GM21528 (cell line): ENCODE results near the gene NTM.

Experiments used
- ATAC-seq: cut with Tn5 transposase; IDR thresholded peaks from one replicate; pipeline ENCODE4 v1.9.1; 2021; ENCODE audit warnings: mild to moderate bottlenecking, moderate library complexity; ENCODE audit not compliant: unreplicated experiment, low FRiP score

The NTM gene

DNA sequence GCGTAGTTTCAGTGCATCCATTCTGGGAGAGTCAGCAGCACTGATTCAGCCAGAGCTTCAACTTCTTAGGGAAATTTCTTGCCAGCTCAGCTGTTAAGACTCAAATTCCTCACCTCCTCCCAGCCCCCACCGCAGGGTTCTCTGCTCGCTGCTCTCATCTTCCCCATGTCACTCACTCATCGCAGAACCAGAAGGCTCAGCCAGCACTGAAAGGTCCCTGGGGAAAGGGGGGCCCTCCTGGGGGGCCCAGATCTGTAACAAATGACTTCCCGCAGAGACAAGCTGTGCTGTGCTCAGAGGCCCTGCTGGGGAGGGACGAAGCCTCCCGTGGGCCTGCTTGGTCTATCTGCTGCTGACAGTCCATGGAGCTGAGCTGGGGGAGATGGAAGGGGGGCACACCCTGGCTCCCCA, 220.6 kb downstream of the NTM start:
- no peak for ATAC-seq

DNA sequence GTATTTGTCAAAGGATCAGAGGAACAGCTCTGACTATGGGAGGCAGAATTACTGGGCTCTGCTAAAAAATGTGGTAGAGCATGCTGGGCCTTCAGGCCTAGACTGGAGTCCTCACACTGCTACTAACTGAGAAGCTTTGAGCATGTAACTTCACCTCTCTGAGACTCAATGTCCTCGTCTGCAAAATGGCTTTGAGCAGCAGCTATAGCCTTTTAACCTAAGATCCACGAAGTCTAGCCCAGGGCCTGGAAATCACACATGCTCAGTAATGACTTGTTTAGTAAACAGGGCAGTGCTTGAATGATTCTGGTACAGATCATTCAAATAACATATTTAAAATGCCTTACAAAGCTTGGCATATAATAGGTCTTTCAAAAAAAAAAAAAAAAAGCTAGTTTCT, 221.7 kb downstream of the NTM start:
- no peak for ATAC-seq

DNA sequence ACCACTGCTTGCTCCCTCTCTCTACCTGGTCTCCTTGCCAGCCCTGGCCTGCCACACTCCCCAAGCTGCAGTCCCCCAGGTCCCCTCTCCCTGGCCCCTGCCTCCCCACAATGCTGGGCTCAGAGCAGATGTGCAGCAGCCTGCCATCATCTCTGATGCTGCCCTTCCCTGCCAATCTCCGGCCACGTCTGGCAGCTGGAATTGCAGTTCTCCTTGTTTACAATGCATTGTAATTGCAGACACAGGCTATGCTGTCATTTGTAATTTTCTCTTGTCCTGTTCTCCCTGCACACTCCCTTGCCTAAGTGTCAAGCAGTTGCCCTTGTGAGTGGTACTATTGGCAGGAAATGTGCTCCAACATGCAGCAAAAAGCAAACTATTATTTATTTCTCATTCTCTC, 222.3 kb downstream of the NTM start:
- ATAC-seq, result no peak

DNA sequence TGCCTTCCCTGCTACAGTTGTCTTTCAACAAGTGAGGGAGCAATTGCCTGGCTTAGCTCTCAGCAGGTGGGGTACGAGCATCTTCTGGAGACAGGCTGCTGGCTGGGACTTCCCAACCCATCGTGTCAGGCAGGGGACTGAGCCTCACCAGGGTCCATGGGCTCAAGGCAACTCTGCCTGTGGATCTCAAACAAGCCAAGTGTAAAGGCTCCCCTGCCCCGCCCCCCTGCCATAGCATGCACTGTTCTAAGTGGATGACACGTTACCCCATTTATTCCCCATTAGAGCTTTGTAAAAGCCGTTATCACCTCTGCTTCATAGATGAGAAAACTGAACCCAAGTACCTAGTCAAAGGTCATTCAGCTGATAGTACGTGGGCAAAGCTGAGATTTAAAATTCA, 222.9 kb downstream of the NTM start:
- ATAC-seq, result no peak

DNA sequence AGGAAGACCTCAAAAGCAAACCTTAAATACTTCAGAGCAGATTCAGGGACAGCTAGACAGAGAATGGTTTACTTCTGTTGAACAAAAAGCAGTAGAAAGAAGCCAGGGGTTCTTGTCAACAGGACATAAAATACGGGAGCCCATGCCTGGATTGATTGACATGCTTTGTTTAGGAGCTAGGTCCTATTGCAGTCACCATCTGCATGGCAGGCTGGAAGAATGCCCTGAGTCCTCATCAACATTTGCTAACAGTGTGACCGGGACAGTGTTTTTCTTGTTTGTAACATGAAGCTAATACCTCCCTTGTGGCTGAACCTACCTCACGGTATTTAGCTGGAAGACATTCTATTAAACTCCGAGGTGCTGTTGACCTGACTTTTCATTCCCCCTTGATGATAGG, 225.4 kb downstream of the NTM start:
- ATAC-seq, result no peak

DNA sequence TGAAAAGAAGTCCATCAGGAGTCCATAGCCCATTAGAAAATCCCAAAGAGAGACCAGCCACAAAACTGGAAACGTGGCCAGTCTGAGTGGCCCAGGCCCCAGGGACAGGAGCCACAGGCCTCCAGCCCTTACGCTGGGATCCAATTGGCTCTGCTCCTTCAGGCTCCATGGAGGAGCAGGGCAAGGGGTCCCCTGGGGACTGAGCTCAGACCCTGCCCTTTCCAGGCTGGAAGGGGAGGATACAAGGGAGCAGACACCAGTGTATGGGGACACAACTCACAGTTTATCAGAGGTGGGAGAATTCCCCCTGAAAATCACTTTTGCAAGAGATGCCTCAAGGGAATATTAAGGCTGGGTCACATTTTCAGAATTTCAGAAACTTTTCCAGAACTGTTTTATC, 227.5 kb downstream of the NTM start:
- no peak for ATAC-seq

DNA sequence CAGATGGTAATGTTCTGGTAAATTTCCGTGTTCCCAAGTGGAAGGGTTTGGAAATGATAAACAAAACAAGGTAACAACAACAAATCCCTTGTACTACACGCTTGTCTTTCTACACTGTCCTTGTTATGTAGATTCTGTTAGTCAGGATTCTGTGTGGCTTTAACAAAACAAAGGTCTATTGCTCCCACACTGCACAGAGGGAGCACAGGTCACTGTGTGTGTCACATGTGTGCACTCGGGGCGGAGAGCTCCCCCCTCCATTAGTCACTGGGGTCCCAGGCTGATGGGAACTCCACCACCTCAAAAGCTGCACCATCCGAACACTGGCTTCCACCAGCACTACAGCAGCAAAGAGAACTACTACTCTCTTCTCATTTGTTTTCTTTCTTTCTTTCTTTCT, 227.9 kb downstream of the NTM start:
- ATAC-seq, result no peak

DNA sequence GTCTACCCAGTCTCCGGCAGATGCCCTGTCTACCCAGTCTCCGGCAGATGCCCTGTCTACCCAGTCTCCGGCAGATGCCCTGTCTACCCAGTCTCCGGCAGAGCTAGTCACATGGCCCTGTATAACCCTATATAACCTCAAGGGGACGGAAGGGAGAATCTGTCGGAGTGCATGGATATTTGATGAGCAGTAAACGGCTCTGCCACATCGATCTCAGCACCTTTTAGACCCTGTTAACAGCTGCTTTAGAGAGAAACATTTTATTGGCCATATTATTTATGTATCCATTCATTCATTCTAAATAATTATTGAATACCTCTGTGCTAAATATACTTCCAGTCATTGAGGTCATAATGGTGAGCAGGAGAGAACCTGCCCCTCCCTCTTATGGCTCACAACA, 228.9 kb downstream of the NTM start:
- ATAC-seq, result no peak

DNA sequence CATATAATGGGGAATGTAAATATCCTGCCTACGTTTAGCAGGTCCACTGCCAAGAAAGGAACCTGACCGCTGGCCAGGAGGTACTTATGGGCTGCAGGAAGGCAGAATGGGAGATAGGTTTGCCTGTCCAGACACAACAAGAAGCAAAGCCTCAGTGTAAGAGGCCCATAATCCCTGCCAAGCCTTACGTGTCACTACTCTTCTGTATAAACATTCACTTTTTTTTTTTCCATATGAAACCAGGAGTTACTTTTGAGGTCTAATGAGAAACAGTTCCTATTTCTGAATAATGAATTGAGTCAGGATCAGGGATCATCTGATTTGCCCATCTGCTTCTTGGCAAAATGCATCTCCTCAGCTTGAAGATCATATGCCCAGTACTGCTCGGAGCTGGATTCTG, 230.2 kb downstream of the NTM start:
- no peak for ATAC-seq

DNA sequence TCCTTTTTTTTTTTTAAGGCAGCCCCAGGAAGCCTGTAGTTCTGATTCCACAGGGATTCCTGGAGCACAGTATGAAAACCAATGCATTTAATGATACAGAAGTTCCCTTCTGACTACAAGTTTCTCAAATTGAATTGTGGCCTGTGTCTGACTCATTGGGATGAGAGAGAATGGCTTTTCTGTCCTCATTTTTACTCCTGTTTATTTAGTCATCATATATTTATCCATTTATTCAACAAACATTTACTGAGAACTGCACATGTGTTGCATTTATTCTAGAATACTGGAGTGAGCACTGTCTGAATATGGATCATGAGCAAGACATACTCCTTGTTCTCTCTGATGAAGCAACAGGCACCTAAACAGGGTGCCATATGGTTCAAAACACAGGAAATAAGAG, 231.2 kb downstream of the NTM start:
- ATAC-seq, result no peak

DNA sequence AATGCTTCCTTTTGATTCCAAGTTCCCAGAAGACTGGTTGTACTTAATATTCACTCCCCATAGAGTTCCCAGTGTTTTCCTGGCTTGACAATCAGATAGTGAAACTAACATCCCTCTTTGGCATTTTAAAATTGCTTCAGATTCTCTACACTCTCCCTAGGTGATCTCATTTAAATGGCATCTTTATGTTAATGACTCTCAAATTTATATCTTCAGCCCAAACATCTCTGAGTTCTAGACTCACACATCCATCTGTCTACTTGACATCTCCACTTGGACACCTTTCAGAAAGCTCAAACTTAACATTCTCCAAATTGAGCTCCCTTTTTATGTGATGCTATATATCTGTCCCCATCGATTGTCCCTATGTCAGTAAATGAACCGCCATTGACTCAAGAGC, 232.0 kb downstream of the NTM start:
- no peak for ATAC-seq

DNA sequence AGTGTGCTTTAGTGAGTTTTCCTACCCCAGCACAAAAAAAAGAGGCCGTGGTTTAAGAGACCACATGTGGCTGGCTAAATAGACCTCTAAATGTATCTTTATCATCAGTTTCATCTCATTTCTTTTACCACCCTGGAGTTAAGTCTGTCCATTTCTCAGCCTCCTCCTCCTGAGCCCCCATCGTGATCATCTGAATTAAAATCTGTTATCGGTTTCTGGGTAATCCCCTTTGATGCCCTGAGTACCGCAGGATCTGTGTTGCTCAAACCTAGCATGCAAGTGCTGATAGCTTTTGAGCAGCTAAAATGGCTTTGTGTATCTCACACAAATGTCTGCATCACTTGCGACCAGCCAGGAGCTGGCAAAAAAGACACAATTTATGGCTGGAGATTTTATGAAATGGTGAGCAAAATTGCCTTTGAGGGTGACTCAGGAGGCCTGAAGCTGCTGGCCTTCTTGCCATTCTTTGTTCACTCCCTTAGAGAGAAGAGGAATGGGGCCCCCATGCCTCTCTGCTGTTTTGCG, 236.5 kb downstream of the NTM start:
- no peak for ATAC-seq

DNA sequence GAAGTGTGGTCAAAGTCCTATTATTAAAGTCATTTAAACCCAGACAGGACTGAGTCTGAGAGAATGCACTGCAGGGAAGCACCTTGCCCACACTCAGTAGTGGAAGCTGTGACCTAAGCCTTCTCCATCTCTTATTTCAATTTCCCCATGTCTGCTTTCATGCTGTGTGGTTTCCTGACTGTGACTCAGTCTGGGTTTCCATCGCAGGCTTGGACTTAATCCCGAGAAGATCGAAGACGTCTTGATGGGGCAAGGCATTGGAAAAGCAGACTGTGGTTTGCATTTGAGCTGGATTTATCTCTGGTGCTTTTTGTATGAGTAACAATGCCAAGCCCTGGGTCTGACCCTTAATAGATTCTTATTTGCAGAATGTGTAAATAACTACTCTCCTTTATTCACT, 238.9 kb downstream of the NTM start:
- ATAC-seq, result no peak

DNA sequence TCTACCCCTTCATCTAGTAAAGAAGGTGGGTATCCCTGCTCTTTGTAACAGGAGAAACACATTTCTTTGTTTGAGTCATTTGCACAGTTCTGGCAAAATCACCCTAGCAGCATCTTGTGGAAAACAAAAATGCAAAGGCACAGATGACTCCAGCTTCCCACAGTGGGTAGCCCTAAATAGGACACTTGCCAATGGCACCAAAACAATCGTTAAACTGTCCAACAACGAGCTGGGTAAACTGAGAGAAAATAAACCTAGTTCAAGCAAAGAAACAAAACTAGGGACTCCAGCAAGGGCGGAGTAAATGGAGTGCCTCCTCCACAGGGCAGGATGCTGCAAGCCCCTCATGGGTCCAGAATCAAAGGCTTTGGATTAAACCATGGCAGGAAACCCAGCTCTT, 239.5 kb downstream of the NTM start:
- no peak for ATAC-seq

DNA sequence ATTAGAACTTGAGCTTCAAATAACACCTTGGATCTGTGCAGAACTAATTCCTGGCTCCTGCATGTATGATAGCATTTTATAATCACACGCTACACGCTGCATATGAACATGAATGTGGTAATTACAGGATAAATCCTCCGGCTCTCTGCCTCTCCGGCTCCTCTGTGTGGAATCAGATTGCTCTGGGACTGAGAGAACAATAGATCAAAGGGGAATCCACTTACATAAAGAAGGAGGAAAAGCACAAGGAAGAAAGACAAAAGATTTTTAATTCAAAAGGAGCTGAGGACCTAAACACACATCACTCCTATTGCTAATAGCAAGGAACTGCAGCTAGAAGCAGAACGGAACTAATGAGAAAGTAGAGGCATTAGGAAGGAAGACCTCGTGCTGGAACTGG, 240.9 kb downstream of the NTM start:
- ATAC-seq, result no peak

DNA sequence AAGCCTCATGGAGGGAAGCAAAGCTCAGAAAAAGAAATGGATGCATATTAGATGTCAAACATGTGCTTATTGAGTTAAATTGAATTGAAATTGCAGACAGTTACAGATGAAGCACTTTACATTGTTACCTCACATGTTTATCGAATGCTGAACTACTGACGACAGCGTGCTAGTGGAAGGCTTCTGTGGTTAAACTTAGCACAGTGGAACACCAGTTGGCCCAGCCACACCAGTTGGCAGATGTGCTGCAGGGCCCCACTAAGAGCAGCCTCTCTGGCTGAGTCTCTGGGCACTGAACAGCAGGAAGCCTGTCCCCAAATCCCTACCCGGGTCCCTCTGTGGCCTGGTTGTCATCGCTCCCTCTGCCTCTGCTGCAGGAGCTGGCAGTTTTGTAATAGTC, 242.1 kb downstream of the NTM start:
- no peak for ATAC-seq

DNA sequence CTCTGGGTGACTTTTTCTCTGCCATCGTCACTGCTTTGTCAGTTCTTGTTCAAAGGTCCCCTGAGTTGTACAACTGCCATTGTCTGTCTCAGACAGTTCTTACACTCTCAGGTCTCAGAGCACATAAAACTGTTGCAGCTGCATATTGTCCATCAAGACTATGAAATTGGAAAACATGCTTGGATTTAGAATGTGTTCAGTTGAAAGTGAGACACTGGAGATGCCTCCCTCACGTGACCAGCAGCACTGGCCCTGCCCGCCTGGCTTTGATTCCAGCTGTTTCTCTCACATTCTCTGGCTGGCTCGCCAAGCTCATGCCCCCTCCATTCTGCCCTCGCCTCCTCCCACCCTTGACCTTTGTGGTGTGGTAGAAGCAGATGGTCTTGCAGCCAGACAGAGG, 244.2 kb downstream of the NTM start:
- no peak for ATAC-seq

DNA sequence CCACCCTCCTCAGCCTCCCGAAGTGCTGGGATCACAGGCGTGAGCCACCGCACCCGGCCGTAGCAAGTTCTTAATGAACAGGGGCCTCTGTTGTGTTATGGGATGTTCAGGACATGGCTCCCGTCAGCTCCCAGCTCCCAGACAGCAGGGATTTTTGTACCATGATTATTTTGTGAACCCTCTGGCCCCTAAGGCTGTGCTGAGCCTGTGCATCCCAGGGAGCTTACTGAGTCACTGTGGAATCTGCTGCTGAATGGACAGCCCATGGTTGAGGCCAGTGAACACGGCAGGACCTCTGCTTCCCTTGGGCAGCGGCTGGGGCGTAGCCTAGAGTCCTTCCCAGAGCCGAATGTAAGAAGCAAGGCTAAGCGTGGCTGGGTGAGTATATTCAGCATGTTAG, 245.2 kb downstream of the NTM start:
- no peak for ATAC-seq

DNA sequence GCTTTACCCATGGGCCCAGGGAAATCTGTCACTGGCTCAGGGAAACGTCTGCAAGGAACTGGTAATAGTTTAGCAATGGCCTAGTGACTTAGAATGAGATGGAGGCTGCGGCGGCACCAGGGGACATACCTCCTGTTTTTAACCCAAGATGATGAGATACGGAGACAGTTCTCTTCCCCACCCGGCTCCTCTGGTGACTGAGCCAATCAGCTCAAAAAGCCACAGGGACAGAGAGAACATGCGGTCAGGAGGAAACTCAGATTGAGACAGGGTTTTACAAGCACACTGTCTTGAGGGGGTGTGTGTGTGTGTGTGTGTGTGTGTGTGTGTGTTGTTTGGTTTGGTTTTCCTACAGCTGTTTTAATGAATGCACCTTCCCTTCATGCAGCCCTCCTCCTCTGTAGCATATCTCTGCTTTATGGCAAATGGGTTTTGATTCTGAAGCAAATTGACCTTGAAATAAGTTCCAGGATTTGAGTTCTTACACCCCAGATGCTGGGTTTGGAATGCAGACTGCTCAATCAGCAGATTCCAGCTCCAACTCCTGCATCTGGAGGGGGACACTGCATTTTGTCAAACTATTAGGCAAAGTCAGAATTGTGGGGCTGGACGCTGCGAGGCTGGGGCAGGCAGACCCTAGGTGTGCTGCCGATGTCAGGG, 246.2 kb downstream of the NTM start:
- no peak for ATAC-seq

DNA sequence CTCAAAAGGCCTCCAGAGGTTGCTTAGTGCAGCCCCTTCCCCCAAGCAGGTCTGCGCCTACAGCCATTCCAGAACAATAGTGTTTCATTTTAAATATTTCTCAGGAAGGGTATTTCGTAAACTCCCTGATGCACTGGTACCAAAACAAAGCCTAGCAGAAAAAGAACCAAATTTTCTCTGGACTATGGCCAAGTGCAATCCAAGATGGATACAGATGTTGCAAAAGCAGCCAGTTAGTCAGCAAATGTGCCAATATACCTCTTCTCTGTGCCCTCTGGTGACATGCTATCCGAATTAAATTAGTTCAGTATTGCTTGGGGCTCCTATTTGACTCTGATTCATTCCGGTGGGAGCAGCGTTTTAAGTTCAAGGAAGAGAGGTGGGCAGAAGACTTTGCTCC, 247.8 kb downstream of the NTM start:
- no peak for ATAC-seq

DNA sequence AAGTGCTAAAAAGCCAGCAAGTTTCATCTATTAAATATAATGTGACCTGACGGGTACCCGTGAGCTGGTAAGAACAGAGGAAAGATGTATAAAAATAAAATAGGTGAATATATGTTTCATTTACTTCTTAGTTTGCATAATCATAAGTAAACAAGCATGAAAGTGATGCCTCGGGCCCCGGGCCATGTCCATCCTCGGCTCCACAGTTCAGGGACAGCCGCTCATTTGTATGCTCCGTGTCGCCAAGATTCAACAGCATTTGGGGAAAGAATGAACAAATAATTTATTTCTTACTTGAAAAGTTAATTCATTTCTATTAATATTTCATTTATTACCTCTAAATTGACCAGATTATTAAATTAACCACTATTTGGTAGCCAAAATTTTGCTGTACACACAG, 251.8 kb downstream of the NTM start:
- no peak for ATAC-seq

DNA sequence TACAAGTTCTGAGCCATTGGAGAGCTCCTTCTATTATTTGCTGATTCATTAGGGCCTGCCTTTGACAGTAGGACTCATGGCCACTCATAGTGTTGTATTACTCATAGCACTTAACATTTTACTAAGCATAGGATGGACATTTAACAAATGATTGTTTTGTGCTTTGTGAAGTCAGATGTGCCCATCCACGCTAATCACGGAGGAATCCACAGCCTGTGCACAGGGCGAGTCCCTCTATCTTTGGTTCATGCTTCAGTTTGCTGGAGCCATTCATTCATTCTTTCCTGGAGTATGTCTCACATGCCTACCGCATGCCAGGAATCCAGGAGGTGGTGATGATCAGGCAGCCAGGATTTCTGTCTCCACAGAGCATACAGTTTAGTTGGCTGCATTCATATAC, 254.1 kb downstream of the NTM start:
- ATAC-seq, result no peak

DNA sequence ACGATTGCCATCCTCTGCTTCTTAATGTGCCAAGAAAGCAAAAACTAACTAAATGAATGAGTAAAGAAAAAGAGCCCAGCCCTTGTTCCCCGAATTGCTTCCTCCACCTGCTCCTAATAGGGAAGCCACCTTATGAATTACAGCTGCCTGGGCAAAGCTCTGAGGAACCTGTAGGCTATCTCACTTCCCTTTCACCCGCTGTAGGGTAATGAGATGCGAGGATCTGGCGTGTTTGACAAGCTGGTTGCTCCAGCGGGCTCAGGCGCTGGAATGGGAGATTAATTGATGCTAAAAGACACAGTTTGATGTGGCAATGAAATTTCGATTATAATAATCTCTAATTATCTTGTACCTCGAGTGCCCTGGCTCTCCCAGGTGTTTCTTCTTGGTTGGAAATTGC, 256.4 kb downstream of the NTM start:
- no peak for ATAC-seq
